H1 (cell line): ENCODE results near the gene TAT. TPM values are rescaled to one million over a fixed set of nuclear protein-coding genes. Genes with fewer than 3 reads are reported as not detected.

Experiments
- CTCF ChIA-PET: fragments of 300-600 bp; sonication (Branson Sonifier 250); formaldehyde crosslinking; loops from one replicate; lab custom pipeline; 2021; ENCODE audit not compliant: partially characterized antibody; lab: Charles Lee
- POLR2A ChIA-PET: fragments of 300-600 bp; sonication (Branson Sonifier 250); formaldehyde crosslinking; loops from one replicate; lab custom pipeline; 2021; ENCODE audit warnings: inconsistent platforms; ENCODE audit not compliant: partially characterized antibody; lab: Charles Lee
- DNase-seq, 2 experiments: peaks; one replicate each; pipeline versions ENCODE4 v3.0.0 to v3.0.0-alpha.2; 2010 to 2022; ENCODE audit warnings: low spot score in 2 of 2, low read depth in 1 of 2, mixed read lengths in 1 of 2
- FAIRE-seq: peaks from 2 replicates; lab custom pipeline; 2011; peaks lifted over from hg19 to GRCh38; lab: Jason Lieb, UNC
- H2AFZ ChIP-seq: 2 replicates; pipeline ENCODE4 v1.8.1; 2012; ENCODE audit warnings: low read length, inconsistent platforms
- H2AK5ac ChIP-seq: 2 replicates; pipeline ENCODE4 v1.6.1; 2013; ENCODE audit warnings: low read depth, low read length
- H2BK120ac ChIP-seq: replicated peaks from 2 replicates; pipeline ENCODE3; 2013; ENCODE audit warnings: low read depth, low read length, inconsistent platforms
- H2BK12ac ChIP-seq: 2 replicates; pipeline ENCODE4 v1.6.1; 2013; ENCODE audit warnings: low read depth, low read length
- H2BK15ac ChIP-seq: 2 replicates; pipeline ENCODE4 v1.6.1; 2013; ENCODE audit warnings: low read length
- H2BK20ac ChIP-seq: 2 replicates; pipeline ENCODE4 v1.6.1; 2013; ENCODE audit warnings: low read length
- H2BK5ac ChIP-seq: 2 replicates; pipeline ENCODE4 v1.6.1; 2013; ENCODE audit warnings: low read depth, low read length
- H3K14ac ChIP-seq: 2 replicates; pipeline ENCODE4 v1.6.1; 2013; ENCODE audit warnings: inconsistent platforms; ENCODE audit not compliant: insufficient read length
- H3K18ac ChIP-seq: 2 replicates; pipeline ENCODE4 v1.6.1; 2013; ENCODE audit warnings: low read length; ENCODE audit errors: extremely low read depth
- H3K23ac ChIP-seq: 2 replicates; pipeline ENCODE4 v1.6.1; 2013; ENCODE audit warnings: inconsistent platforms; ENCODE audit not compliant: insufficient read length
- H3K23me2 ChIP-seq: 2 replicates; pipeline ENCODE4 v1.6.1; 2013; ENCODE audit warnings: low read depth, low read length
- H3K27ac ChIP-seq: 2 replicates; pipeline ENCODE4 v1.6.1; 2011; ENCODE audit warnings: low read depth, low read length, inconsistent platforms
- H3K27me3 ChIP-seq, 4 experiments: replicated peaks in 1 of 4; 1 replicate in 1 of 4; 2 replicates in 3 of 4; pipeline versions ENCODE4 v1.6.1 to v1.8.1; 2011 to 2013; ENCODE audit warnings: low read length in 3 of 4, mild to moderate bottlenecking in 3 of 4, inconsistent platforms in 2 of 4, mixed read lengths in 2 of 4, moderate library complexity in 1 of 4; ENCODE audit not compliant: control insufficient read depth in 3 of 4, insufficient read depth in 3 of 4; ENCODE audit errors: extremely low read depth in 1 of 4
- H3K36me3 ChIP-seq, 4 experiments: 2 replicates each; pipeline versions ENCODE4 v1.6.1 to v1.8.1; 2011 to 2013; ENCODE audit warnings: mild to moderate bottlenecking in 4 of 4, low read length in 3 of 4, moderate library complexity in 2 of 4, control low read depth in 1 of 4, inconsistent platforms in 1 of 4; ENCODE audit not compliant: insufficient read depth in 4 of 4, control insufficient read depth in 2 of 4
- H3K4ac ChIP-seq: replicated peaks from 2 replicates; pipeline ENCODE3; 2013; ENCODE audit warnings: low read length, low read depth, mixed read lengths, inconsistent platforms; ENCODE audit not compliant: insufficient read length
- H3K4me1 ChIP-seq, 4 experiments: replicated peaks in 1 of 4; 1 replicate in 1 of 4; 2 replicates in 3 of 4; pipeline versions ENCODE4 v1.6.1 to v1.8.1; 2011 to 2013; ENCODE audit warnings: low read length in 3 of 4, inconsistent platforms in 2 of 4, mixed read lengths in 1 of 4; ENCODE audit not compliant: insufficient read depth in 4 of 4, control insufficient read depth in 3 of 4
- H3K4me2 ChIP-seq, 2 experiments: 2 replicates each; pipeline versions ENCODE4 v1.6.1 to v1.8.1; 2011 to 2013; ENCODE audit warnings: low read depth in 2 of 2, low read length in 2 of 2, control low read depth in 1 of 2, inconsistent platforms in 1 of 2, mild to moderate bottlenecking in 1 of 2; ENCODE audit not compliant: insufficient read depth in 1 of 2
- H3K4me3 ChIP-seq, 4 experiments: fragments of 200-600, 300-600 bp in 1 of 4; sonication (generic), shearing (Covaris generic), sonication (Bioruptor Twin) in 1 of 4; 2 replicates each; pipeline versions ENCODE4 v1.5.1 to v1.8.1; 2011 to 2016; ENCODE audit warnings: low read length in 4 of 4, low read depth in 3 of 4, control low read depth in 2 of 4, inconsistent platforms in 2 of 4, mild to moderate bottlenecking in 2 of 4, mixed read lengths in 1 of 4, moderate library complexity in 1 of 4; ENCODE audit not compliant: insufficient read depth in 2 of 4; ENCODE audit errors: extremely low read depth in 1 of 4
- H3K56ac ChIP-seq: replicated peaks from 2 replicates; pipeline ENCODE3; 2013; ENCODE audit warnings: low read depth, mild to moderate bottlenecking, mixed read lengths, low read length, inconsistent platforms; ENCODE audit not compliant: insufficient read length
- H3K79me1 ChIP-seq: 2 replicates; pipeline ENCODE4 v1.6.1; 2013; ENCODE audit warnings: low read depth, low read length, control low read depth
- H3K79me2 ChIP-seq, 2 experiments: 2 replicates each; pipeline versions ENCODE4 v1.6.1 to v1.8.1; 2012 to 2013; ENCODE audit warnings: low read length in 2 of 2, mild to moderate bottlenecking in 2 of 2, inconsistent platforms in 1 of 2; ENCODE audit not compliant: insufficient read depth in 2 of 2, control insufficient read depth in 1 of 2
- H3K9ac ChIP-seq, 4 experiments: replicated peaks in 1 of 4; 1 replicate in 1 of 4; 2 replicates in 3 of 4; pipeline versions ENCODE4 v1.6.1 to v1.8.1; 2011 to 2013; ENCODE audit warnings: low read depth in 3 of 4, low read length in 3 of 4, control low read depth in 2 of 4, mild to moderate bottlenecking in 2 of 4, moderate library complexity in 2 of 4, inconsistent platforms in 1 of 4; ENCODE audit errors: extremely low read depth in 1 of 4
- H3K9me3 ChIP-seq, 2 experiments: 2 replicates each; pipeline versions ENCODE4 v1.6.1 to v1.8.1; 2012 to 2013; ENCODE audit warnings: mild to moderate bottlenecking in 2 of 2, moderate library complexity in 2 of 2, control low read depth in 1 of 2, inconsistent platforms in 1 of 2, low read depth in 1 of 2, low read length in 1 of 2, mixed read lengths in 1 of 2; ENCODE audit not compliant: insufficient read depth in 2 of 2
- H4K20me1 ChIP-seq, 2 experiments: replicated peaks in 1 of 2; 2 replicates each; pipeline versions ENCODE3 to v1.8.1; 2011 to 2013; ENCODE audit warnings: inconsistent platforms in 2 of 2, low read length in 2 of 2, mild to moderate bottlenecking in 1 of 2; ENCODE audit not compliant: insufficient read depth in 2 of 2, control insufficient read depth in 1 of 2
- H4K5ac ChIP-seq: 2 replicates; pipeline ENCODE4 v1.6.1; 2013; ENCODE audit warnings: low read length, low read depth, mixed read lengths, inconsistent platforms; ENCODE audit not compliant: insufficient read length
- H4K8ac ChIP-seq: 2 replicates; pipeline ENCODE4 v1.8.0; 2013; ENCODE audit warnings: mild to moderate bottlenecking, moderate library complexity, low read length, inconsistent platforms; ENCODE audit not compliant: insufficient read depth; ENCODE audit errors: extremely low read depth
- H4K91ac ChIP-seq: replicated peaks from 2 replicates; pipeline ENCODE3; 2013; ENCODE audit warnings: low read length, mixed read lengths, inconsistent platforms; ENCODE audit not compliant: insufficient read length
- ASH2L ChIP-seq: fragments of 200-600, 300-600 bp; sonication (generic); IDR thresholded peaks from one replicate; pipeline ENCODE4 v1.7.1; 2017; ENCODE audit warnings: low read length
- CHD1 ChIP-seq: IDR thresholded peaks from 2 replicates; pipeline ENCODE4 v1.6.1; 2012; ENCODE audit warnings: low read depth, low read length, improper control_type of control experiment
- CTBP2 ChIP-seq: IDR thresholded peaks from 2 replicates; pipeline ENCODE4 v1.7.0; 2011; ENCODE audit warnings: borderline replicate concordance, mild to moderate bottlenecking, moderate library complexity, mixed read lengths, low read length; ENCODE audit not compliant: insufficient read depth, insufficient read length
- JUN ChIP-seq: IDR thresholded peaks from 2 replicates; pipeline ENCODE4 v1.6.1; 2011; ENCODE audit warnings: low read depth, mild to moderate bottlenecking, improper control_type of control experiment, low read length
- POLR2A ChIP-seq, 2 experiments: IDR thresholded peaks; 1 replicate in 1 of 2; 2 replicates in 1 of 2; pipeline ENCODE4 v1.6.1; 2011; ENCODE audit warnings: low read depth in 2 of 2, low read length in 2 of 2, mild to moderate bottlenecking in 2 of 2; ENCODE audit errors: control extremely low read depth in 1 of 2
- SP2 ChIP-seq: IDR thresholded peaks from 2 replicates; pipeline ENCODE4 v1.6.1; 2012; ENCODE audit warnings: mild to moderate bottlenecking, low read length, inconsistent platforms
- SRF ChIP-seq: IDR thresholded peaks from 2 replicates; pipeline ENCODE4 v1.6.1; 2011; ENCODE audit warnings: mild to moderate bottlenecking, low read depth, low read length, moderate library complexity
- TAF1 ChIP-seq: IDR thresholded peaks from 2 replicates; pipeline ENCODE4 v1.6.1; 2011; ENCODE audit warnings: mild to moderate bottlenecking, low read depth, low read length
- TAF7 ChIP-seq: optimal IDR thresholded peaks from 2 replicates; pipeline ENCODE3; 2011; ENCODE audit warnings: low read depth, mild to moderate bottlenecking, inconsistent platforms, low read length, moderate library complexity, borderline replicate concordance
- YY1 ChIP-seq: IDR thresholded peaks from 2 replicates; pipeline ENCODE4 v1.6.1; 2011; ENCODE audit warnings: low read depth, mild to moderate bottlenecking, low read length
- WGBS, 2 experiments: shearing (Covaris generic) in 1 of 2; methylation state at CpG; one replicate each; pipeline versions ENCODE4 v1.1.6 to v1.1.7; 2013 to 2015; ENCODE audit warnings: low lambda C conversion rate in 2 of 2, mixed read lengths in 2 of 2, inconsistent platforms in 1 of 2, low coverage in 1 of 2, missing lambda C conversion rate in 1 of 2; ENCODE audit not compliant: insufficient replicate concordance in 2 of 2, insufficient coverage in 1 of 2, insufficient read length in 1 of 2; ENCODE audit errors: extremely low coverage in 1 of 2, missing lambda C conversion rate in 1 of 2; 5-methylcytosine and 5-hydroxymethylcytosine counted together
- polyA plus RNA-seq, 7 experiments: library from polyadenylated mRNA; depleted of rRNA in 3 of 7; stranded (reverse) in 5 of 7; unstranded in 2 of 7; fragments of >200 nt in 5 of 7; fragments of 200-250 nt in 2 of 7; gene quantifications; 1 replicate in 5 of 7; 2 replicates in 1 of 7; 4 replicates in 1 of 7; pipeline versions ENCODE4 v1.2.1 to v1.2.3, GENCODE V29; 2011 to 2013; ENCODE audit warnings: missing spikeins in 2 of 7, mixed read lengths in 2 of 7
- total RNA-seq: library from RNA; stranded (reverse); fragmentation: NEBNext Ultra II Directional; extraction: Animal tissue kit (Norgen Biotek cat#: 25700); gene quantifications from 2 replicates; pipeline ENCODE4 v1.2.1, GENCODE V29; 2021

TAT gene
- total and polyA plus RNA-seq, 2 of the 8 experiments (the other 6 are each of a cell fraction or from before 2014, with no cell fraction given): 0.03 TPM; not detected in 1

DNA sequence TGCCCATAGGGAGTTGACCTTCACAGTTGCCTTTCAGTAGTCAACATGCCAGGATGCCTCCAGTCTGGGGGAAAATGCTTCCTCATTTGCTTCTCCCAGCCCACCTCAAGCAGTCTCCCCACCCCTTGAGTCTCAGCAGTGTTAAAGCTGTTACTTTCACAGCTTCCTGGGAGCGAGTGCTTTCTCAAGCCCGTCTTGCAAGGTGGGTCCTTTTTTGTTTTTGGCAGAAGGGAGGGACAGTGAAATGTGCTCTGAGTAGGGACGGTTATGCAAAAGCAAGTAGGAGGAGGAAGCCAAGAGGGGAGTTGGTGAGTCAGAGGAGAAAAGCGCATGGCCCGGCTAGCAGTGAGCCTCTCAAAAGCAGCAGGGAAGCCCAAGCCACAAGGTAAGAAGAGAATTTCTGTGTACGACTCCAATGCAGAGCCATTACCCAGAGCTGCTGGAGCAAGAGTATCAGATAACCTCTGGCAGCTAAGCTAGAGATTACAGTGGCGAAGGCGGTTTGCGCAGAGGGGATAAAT is 50.7 kb downstream of the TAT start, which contains the start of gene CHST4:
CHST4 (plus strand) TSS at position 316 of the 521 bp plus-strand sequence. CDS start 10,252 bp downstream, outside the sequence.
- POLR2A ChIA-PET: interaction anchor here (0.6 to 2.7 kb wide), 19 partner anchors 8 to 281 kb away, joined by 3 to 19 read pairs (median 3); partner anchors contain the start of genes MARVELD3 and ZNF23
- H3K27ac ChIP-seq: peak within 1 kb of the TSS; percentile 89
- TF ChIP-seq YY1 (peak; percentile 49; the same call in 1 of the 2 replicates), ASH2L (peak; percentile 92), TAF1 (peak; percentile 83), CHD1 (no peak), SP2 (no peak), SRF (no peak), TAF7 (peak; percentile 89), JUN (peak; percentile 60; the same call in 1 of the 2 replicates), POLR2A (IDR thresholded peaks at IDR 0.05; ENCODE audit: control extremely low read depth in 1 of 2, low read depth in 2 of 2, low read length in 2 of 2) (peak; percentile 68 to 92), CTBP2 (peak; percentile 66)

More for the DNA sequence above, 50.7 kb downstream of the TAT start, which contains the start of gene CHST4:
- 3% methylated on average over 9 of the region's 9 CpGs; no CpG with 5 or more reads in 1 of the 2 experiments for WGBS, 2 experiments
- Histone ChIP-seq H2BK12ac (peak within 1 kb of the TSS; percentile 82; the same call in 1 of the 2 replicates), H3K79me1 (no peaks in the 10 kb centered on the region), H3K4me2 (peak within 1 kb of the TSS; percentile 73 to 94), H3K4me3 (peak within 1 kb of the TSS; percentile 25 to 60 (median 44)), H2BK20ac (peak within 1 kb of the TSS; percentile 68), H3K23ac (no peak within 1 kb of the TSS), H2AK5ac (no peak within 1 kb of the TSS), H3K79me2 (0 out of 4 replicates have a peak, but pooled peaks cover 0 to 4% of the 10 kb centered on the region in 2 experiments), H2AFZ (peak within 1 kb of the TSS; percentile 68; the same call in 1 of the 2 replicates), H4K8ac (no peak within 1 kb of the TSS; the same call in 1 of the 2 replicates), H2BK5ac (peak within 1 kb of the TSS; percentile 76), H3K14ac (no peak within 1 kb of the TSS), H2BK15ac (no peak within 1 kb of the TSS), H2BK120ac (peak within 1 kb of the TSS; percentile 68), H3K56ac (peak within 1 kb of the TSS; percentile 3), H3K36me3 (peaks cover 0 to 2% (median 0%) of the 10 kb centered on the region in 4 experiments; a peak in 2 of 8 replicates), H3K27me3 (no peaks in the 10 kb centered on the region), H3K4me1 (peaks cover 0 to 18% (median 13%) of the 10 kb centered on the region in 4 experiments; a peak in 4 of 7 replicates), H3K23me2 (peaks cover 10% of the 10 kb centered on the region; the same call in 1 of the 2 replicates), H4K20me1 (no peaks in the 10 kb centered on the region), H3K18ac (peak within 1 kb of the TSS; percentile 73), H4K91ac (peak within 1 kb of the TSS; percentile 48), H4K5ac (peak within 1 kb of the TSS; percentile 49), H3K4ac (peak within 1 kb of the TSS; percentile 17), H3K9ac (peak within 1 kb of the TSS in 3 of 4 experiments; percentile 54 to 76 (median 64); a peak in 6 of 7 replicates), H3K9me3 (no peaks in the 10 kb centered on the region)
- FAIRE-seq (peak; percentile 96), DNase-seq (peak; percentile 66 to 82)
- CTCF ChIA-PET: interaction anchor here (0.8 to 4.3 kb wide), 15 partner anchors 12 to 113 kb away, joined by 3 to 51 read pairs (median 4); partner anchors contain the start of gene ZNF19
